MCF 10A (cell line): ENCODE data around the gene C3orf33. TPM values are rescaled to one million over a fixed set of nuclear protein-coding genes. Genes with fewer than 3 reads are reported as not detected.

Experiments used
- BruUV-seq: library from RNA; stranded (reverse); fragments of 400-500 nt; replicated peaks from 2 replicates; lab custom pipeline; 2021; lab: Mats Ljungman, UMichigan
- CTCF ChIA-PET: fragments of 300-600 bp; sonication (Branson Sonifier 250); formaldehyde crosslinking; extraction: SDS; loops from one replicate; lab custom pipeline; 2021; ENCODE audit warnings: antibody characterized with exemption, inconsistent platforms; lab: Yijun Ruan, JAX
- POLR2A ChIA-PET: fragments of 300-600, 350-650 bp; sonication (Branson Sonifier 250); formaldehyde crosslinking; extraction: SDS; loops from one replicate; lab custom pipeline; 2020; ENCODE audit warnings: antibody characterized with exemption, inconsistent platforms; lab: Yijun Ruan, JAX
- DNase-seq: peaks from one replicate; pipeline ENCODE4 v3.0.0-alpha.2; 2018; ENCODE audit not compliant: unreplicated experiment
- H3K27ac Mint-ChIP-seq: one replicate; pipeline ENCODE4 v1.8.0; 2022; ENCODE audit warnings: mild to moderate bottlenecking, low read depth, mixed read lengths; ENCODE audit not compliant: unreplicated experiment
- H3K27me3 Mint-ChIP-seq: one replicate; pipeline ENCODE4 v1.8.0; 2022; ENCODE audit warnings: mixed read lengths; ENCODE audit not compliant: insufficient read depth, unreplicated experiment
- H3K36me3 Mint-ChIP-seq: one replicate; pipeline ENCODE4 v1.8.0; 2022; ENCODE audit warnings: mild to moderate bottlenecking, moderate library complexity, mixed read lengths; ENCODE audit not compliant: insufficient read depth, unreplicated experiment
- H3K4me1 Mint-ChIP-seq: one replicate; pipeline ENCODE4 v1.8.0; 2022; ENCODE audit warnings: mixed read lengths; ENCODE audit not compliant: insufficient read depth, unreplicated experiment
- H3K4me3 Mint-ChIP-seq: one replicate; pipeline ENCODE4 v1.8.0; 2022; ENCODE audit warnings: mild to moderate bottlenecking, moderate library complexity, mixed read lengths; ENCODE audit not compliant: unreplicated experiment
- H3K9me3 Mint-ChIP-seq: one replicate; pipeline ENCODE4 v1.8.0; 2022; ENCODE audit warnings: mixed read lengths; ENCODE audit not compliant: unreplicated experiment
- intact Hi-C: fragments of 100-400 bp; cut with micrococcal nuclease; formaldehyde crosslinking; loops from 2 replicates; pipeline ENCODE4 v1.14.1; 2022
- total RNA-seq: library from RNA; stranded (reverse); gene quantifications from 2 replicates; pipeline ENCODE4 v1.2.3, GENCODE V29; 2022
- TF ChIP-seq, protein P1 (sequence below): fragments of 200-600 bp; IDR thresholded peaks from one replicate; pipeline ENCODE4 v1.8.0; 2022; ENCODE audit warnings: antibody characterized with exemption, mild to moderate bottlenecking; ENCODE audit not compliant: unreplicated experiment

Gene C3orf33
- total RNA-seq, 1 experiment from 2014 or later, result 3.6 TPM

DNA sequence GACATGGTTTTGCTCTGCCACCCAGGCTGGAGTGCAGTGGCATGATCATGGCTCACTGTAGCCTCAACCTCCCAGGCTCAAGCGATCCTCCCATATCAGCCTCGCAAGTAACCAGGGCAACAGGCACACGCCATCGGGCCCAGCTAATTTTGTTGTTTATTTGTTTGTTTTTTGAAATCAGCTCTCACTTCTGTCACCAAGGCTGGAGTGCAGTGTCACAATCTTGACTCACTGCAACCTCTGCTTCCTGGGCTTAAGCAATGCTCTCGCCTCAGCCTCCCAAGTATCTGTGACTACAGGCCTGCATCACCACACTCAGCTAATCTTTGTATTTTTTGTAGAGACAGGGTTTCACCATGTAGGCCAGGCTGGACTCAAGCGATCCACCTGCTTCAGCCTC is 35.0 kb downstream of the C3orf33 start:
- POLR2A ChIA-PET, result no interaction called here
- Mint-ChIP-seq H3K9me3 (no peaks in the 10 kb centered on the region), H3K4me3 (no peak overlapping the region), H3K4me1 (no peaks in the 10 kb centered on the region), H3K27me3 (no peaks in the 10 kb centered on the region), H3K27ac (no peak overlapping the region), H3K36me3 (peaks cover 13% of the 10 kb centered on the region)
- no TSS peak for BruUV-seq
- no peak for DNase-seq
- intact Hi-C loops, result no loop called here
- CTCF ChIA-PET, result no interaction called here
- TF ChIP-seq, protein P1, sequence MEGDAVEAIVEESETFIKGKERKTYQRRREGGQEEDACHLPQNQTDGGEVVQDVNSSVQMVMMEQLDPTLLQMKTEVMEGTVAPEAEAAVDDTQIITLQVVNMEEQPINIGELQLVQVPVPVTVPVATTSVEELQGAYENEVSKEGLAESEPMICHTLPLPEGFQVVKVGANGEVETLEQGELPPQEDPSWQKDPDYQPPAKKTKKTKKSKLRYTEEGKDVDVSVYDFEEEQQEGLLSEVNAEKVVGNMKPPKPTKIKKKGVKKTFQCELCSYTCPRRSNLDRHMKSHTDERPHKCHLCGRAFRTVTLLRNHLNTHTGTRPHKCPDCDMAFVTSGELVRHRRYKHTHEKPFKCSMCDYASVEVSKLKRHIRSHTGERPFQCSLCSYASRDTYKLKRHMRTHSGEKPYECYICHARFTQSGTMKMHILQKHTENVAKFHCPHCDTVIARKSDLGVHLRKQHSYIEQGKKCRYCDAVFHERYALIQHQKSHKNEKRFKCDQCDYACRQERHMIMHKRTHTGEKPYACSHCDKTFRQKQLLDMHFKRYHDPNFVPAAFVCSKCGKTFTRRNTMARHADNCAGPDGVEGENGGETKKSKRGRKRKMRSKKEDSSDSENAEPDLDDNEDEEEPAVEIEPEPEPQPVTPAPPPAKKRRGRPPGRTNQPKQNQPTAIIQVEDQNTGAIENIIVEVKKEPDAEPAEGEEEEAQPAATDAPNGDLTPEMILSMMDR, result no peak

DNA sequence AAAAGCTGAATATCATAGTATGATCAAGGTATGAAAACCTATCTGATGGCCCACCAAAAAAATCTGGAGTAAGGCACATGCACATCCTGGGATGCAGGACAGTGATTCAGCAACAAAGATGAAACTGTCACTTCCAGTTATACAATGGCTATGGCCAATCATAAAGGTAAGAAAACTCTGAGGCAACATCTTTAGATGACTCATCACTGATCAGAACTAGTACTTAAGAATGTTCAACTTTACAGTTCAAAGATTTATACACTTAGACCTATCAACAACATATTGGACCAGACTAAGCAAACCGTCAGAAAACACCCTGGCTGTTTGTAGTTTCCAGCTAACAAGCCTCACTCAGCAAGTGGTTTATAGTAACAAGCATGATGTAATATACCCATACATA is 39.9 kb downstream of the C3orf33 start:
- no TSS peak for BruUV-seq
- POLR2A ChIA-PET, result interaction anchor here (0.5 kb wide), 1 partner anchor 165 kb away, joined by 3 read pairs; no protein-coding TSS in a partner anchor
- CTCF ChIA-PET, result interaction anchor here (0.6 to 1.5 kb wide), 6 partner anchors 10 to 628 kb away, joined by 3 to 7 read pairs (median 3); partner anchors contain the start of gene C3orf33
- no peak overlapping the region for H3K4me3 Mint-ChIP-seq
- peaks cover 5% of the 10 kb centered on the region for H3K36me3 Mint-ChIP-seq
- H3K27ac Mint-ChIP-seq, result no peak overlapping the region
- peak; percentile 56 for DNase-seq
- H3K9me3 Mint-ChIP-seq, result no peaks in the 10 kb centered on the region
- no peaks in the 10 kb centered on the region for H3K4me1 Mint-ChIP-seq
- intact Hi-C loops, result no loop called here
- no peaks in the 10 kb centered on the region for H3K27me3 Mint-ChIP-seq
- TF ChIP-seq, protein P1, result no peak

DNA sequence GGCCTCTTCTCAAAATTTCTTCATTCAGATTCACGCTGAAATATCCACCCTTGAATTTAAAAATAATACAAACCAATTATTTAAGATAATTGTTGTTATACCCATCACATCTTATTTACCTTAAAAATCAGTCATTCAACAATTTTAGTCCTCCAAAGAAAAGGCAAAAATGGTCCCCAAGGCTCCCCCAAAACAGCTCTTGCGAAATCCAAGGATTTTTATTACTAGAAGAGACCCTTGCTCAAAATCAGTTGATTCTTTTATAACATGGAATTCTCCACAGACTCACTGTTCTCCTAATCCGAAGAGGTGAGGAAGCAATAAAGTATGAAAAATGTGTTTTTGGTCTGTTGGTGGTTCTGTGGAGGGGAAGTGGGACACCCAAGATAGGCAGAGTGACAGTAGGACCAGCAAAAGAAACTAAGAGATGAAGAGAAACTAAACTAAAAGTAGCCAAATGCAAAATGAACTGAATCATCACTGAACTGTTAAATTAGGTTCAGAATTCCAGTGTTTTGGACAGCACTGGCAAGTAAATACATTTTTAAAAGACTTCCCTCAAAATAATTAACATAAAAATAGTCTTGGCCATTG is 42.1 kb downstream of the C3orf33 start:
- POLR2A ChIA-PET, result no interaction called here
- TF ChIP-seq, protein P1, result no peak
- CTCF ChIA-PET, result no interaction called here
- no peak for DNase-seq
- Mint-ChIP-seq H3K4me3 (no peak overlapping the region), H3K27ac (no peak overlapping the region), H3K36me3 (peaks cover 5% of the 10 kb centered on the region), H3K9me3 (no peaks in the 10 kb centered on the region), H3K4me1 (no peaks in the 10 kb centered on the region), H3K27me3 (no peaks in the 10 kb centered on the region)
- intact Hi-C loops, result no loop called here
- BruUV-seq, result no TSS peak

DNA sequence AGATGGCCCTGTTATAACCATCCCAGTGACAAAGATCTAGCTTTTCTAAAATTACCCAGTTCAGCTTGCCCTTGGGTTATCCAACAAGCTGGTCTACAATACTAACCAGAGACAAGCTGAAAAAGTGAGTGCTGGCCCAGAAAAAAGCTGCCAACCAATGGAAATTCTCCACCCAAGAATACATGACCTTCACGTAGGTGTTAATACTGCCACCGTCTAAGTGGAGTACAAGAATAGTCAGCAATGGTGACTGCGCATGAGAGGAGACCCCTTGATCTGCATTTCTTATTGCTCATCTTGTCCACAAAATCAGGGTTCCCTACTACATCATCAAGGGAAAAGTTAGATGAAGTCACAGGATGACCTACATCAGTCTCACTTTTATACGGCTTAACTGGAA is 45.4 kb downstream of the C3orf33 start:
- Mint-ChIP-seq H3K27me3 (no peaks in the 10 kb centered on the region), H3K4me3 (no peak overlapping the region), H3K9me3 (no peaks in the 10 kb centered on the region), H3K36me3 (peaks cover 5% of the 10 kb centered on the region), H3K4me1 (no peaks in the 10 kb centered on the region), H3K27ac (no peak overlapping the region)
- CTCF ChIA-PET, result interaction anchor here (0.5 to 0.8 kb wide), 3 partner anchors 12 to 1283 kb away, joined by 3 to 5 read pairs (median 4); no protein-coding TSS in a partner anchor
- no TSS peak for BruUV-seq
- intact Hi-C loops, result no loop called here
- TF ChIP-seq, protein P1, result no peak
- POLR2A ChIA-PET, result no interaction called here
- DNase-seq, result no peak
